Measurements from ENCODE around the gene FAM24A.
"Not testable (repeated sequence)": the region's sequence is repeated elsewhere in the genome, so short reads cannot be mapped to it uniquely, and the experiment has no call there.

FAM24A gene

GRCh38 chr10:122884166-122884565, 26.2 kb upstream of the FAM24A start:
- DNase-seq (ENCODE audit: low read depth in 2 of 2) = peak; percentile 27 to 39

GRCh38 chr10:122894261-122894944, 16.0 kb upstream of the FAM24A start:
- H3K4me3 ChIP-seq (replicated peaks in 1 of 2; ENCODE audit: low read depth in 2 of 2, low read length in 2 of 2) = no peak overlapping the region
- TF ChIP-seq CTCF (IDR thresholded peaks at IDR 0.05; ENCODE audit: low read depth, low read length) = no peak
- no peak for DNase-seq (ENCODE audit: low read depth in 2 of 2)

More at GRCh38 chr10:122884166-122884565, 26.2 kb upstream of the FAM24A start:
- no peak overlapping the region for H3K4me3 ChIP-seq (replicated peaks in 1 of 2; ENCODE audit: low read depth in 2 of 2, low read length in 2 of 2)
- TF ChIP-seq CTCF (IDR thresholded peaks at IDR 0.05; ENCODE audit: low read depth, low read length) = no peak

- H3K4me3 ChIP-seq (replicated peaks in 1 of 2; ENCODE audit: low read depth in 2 of 2, low read length in 2 of 2); DNase-seq (ENCODE audit: low read depth in 2 of 2): not testable (repeated sequence)
These were observed 6.5 kb upstream of the FAM24A start for GRCh38 chr10:122903861-122904260.

- no peak for TF ChIP-seq CTCF (IDR thresholded peaks at IDR 0.05; ENCODE audit: low read depth, low read length)
- no peak overlapping the region for H3K4me3 ChIP-seq (replicated peaks in 1 of 2; ENCODE audit: low read depth in 2 of 2, low read length in 2 of 2)
- peak; percentile 56 to 64 for DNase-seq (ENCODE audit: low read depth in 2 of 2)
These were observed 1.6 kb downstream of the FAM24A start for GRCh38 chr10:122911889-122912484.

GRCh38 chr10:122915700-122916099, 5.3 kb downstream of the FAM24A start:
- DNase-seq (ENCODE audit: low read depth in 2 of 2) = no peak
- H3K4me3 ChIP-seq (replicated peaks in 1 of 2; ENCODE audit: low read depth in 2 of 2, low read length in 2 of 2) = no peak overlapping the region
- TF ChIP-seq CTCF (IDR thresholded peaks at IDR 0.05; ENCODE audit: low read depth, low read length) = no peak

GRCh38 chr10:122930140-122930539, 19.7 kb downstream of the FAM24A start:
- H3K4me3 ChIP-seq (replicated peaks in 1 of 2; ENCODE audit: low read depth in 2 of 2, low read length in 2 of 2) = no peak overlapping the region
- TF ChIP-seq CTCF (IDR thresholded peaks at IDR 0.05; ENCODE audit: low read depth, low read length) = no peak
- no peak for DNase-seq (ENCODE audit: low read depth in 2 of 2)

GRCh38 chr10:122931088-122931906, 20.9 kb downstream of the FAM24A start:
- no peak for TF ChIP-seq CTCF (IDR thresholded peaks at IDR 0.05; ENCODE audit: low read depth, low read length)
- no peak overlapping the region for H3K4me3 ChIP-seq (replicated peaks in 1 of 2; ENCODE audit: low read depth in 2 of 2, low read length in 2 of 2)
- DNase-seq (ENCODE audit: low read depth in 2 of 2) = peak in 1 of 2 donors; percentile 10
